K562 (cell line): Measurements from ENCODE around the gene PPT1. TPM values are rescaled to one million over a fixed set of nuclear protein-coding genes. Genes with fewer than 3 reads are reported as not detected.

Experiments
- ARNT ChIP-seq, 2 experiments: fragments of 450-650 bp; IDR thresholded peaks; 2 replicates each; pipeline ENCODE4 v1.6.1; 2016; ENCODE audit warnings: mild to moderate bottlenecking in 1 of 2
- BMI1 ChIP-seq: fragments of 150-350 bp; IDR thresholded peaks from 2 replicates; pipeline ENCODE4 v1.6.1; 2014; ENCODE audit warnings: low read length
- CTBP1 ChIP-seq: fragments of 450-650 bp; IDR thresholded peaks from 2 replicates; pipeline ENCODE4 v1.6.1; 2016; ENCODE audit warnings: borderline replicate concordance
- MEF2D ChIP-seq: conservative IDR thresholded peaks from 2 replicates; pipeline ENCODE4 v1.6.1; 2016; ENCODE audit warnings: low read depth, missing genetic modification characterization, missing compliant biosample characterization
- RNF2 ChIP-seq: sonication (generic); IDR thresholded peaks from 2 replicates; pipeline ENCODE4 v1.6.1; 2016
- U2AF2 ChIP-seq: fragments of 200-400 bp; formaldehyde crosslinking; optimal IDR thresholded peaks from 2 replicates; pipeline ENCODE3; 2017; ENCODE audit warnings: low read depth, mild to moderate bottlenecking, low read length
- ZBED1 ChIP-seq: IDR thresholded peaks from 2 replicates; pipeline ENCODE4 v1.6.1; 2014
- ZBTB7A ChIP-seq: IDR thresholded peaks from 2 replicates; pipeline ENCODE4 v1.6.1; 2011; ENCODE audit warnings: low read depth, mild to moderate bottlenecking, low read length, moderate library complexity, borderline replicate concordance; ENCODE audit not compliant: control insufficient read depth
- ZNF318 ChIP-seq, 2 experiments: fragments of 450-650 bp; IDR thresholded peaks; 2 replicates each; pipeline ENCODE4 v1.6.1; 2016; ENCODE audit warnings: mild to moderate bottlenecking in 2 of 2, borderline replicate concordance in 1 of 2, low read depth in 1 of 2, moderate library complexity in 1 of 2
- ZNF407 ChIP-seq: fragments of 450-650 bp; IDR thresholded peaks from 2 replicates; pipeline ENCODE4 v1.6.1; 2016; ENCODE audit warnings: low read depth
- ZZZ3 ChIP-seq: fragments of 450-650 bp; IDR thresholded peaks from 2 replicates; pipeline ENCODE4 v1.6.1; 2016; ENCODE audit warnings: antibody characterized with exemption, mild to moderate bottlenecking, moderate library complexity
- polyA plus RNA-seq, 8 experiments: library from polyadenylated mRNA; depleted of rRNA in 4 of 8; stranded (reverse) in 5 of 8; unstranded in 3 of 8; fragments of >200 nt; fragmentation: Nextera tagmentation in 2 of 8; fragmentation: Illumina TruSeq in 1 of 8; extraction: Ambion mirVana in 2 of 8; extraction: Trizol in 1 of 8; gene quantifications; 2 replicates each; pipeline versions ENCODE4 v1.2.1 to v1.2.3, GENCODE V29; 2011 to 2014; ENCODE audit warnings: inconsistent platforms in 1 of 8, missing spikeins in 1 of 8
- total RNA-seq, 7 experiments: library from RNA; depleted of rRNA in 6 of 7; stranded (reverse); fragments of >200 nt in 6 of 7; fragmentation: Illumina TruSeq in 2 of 7; extraction: Trizol in 2 of 7; gene quantifications; 2 replicates each; pipeline versions ENCODE4 v1.2.1 to v1.2.3, GENCODE V29; 2011 to 2021; ENCODE audit warnings: low replicate concordance in 1 of 7

Gene PPT1
- total and polyA plus RNA-seq, 9 of the 15 experiments (the other 6 are each of a cell fraction or from before 2014, with no cell fraction given): 72.2 to 285 (median 143) TPM

- TF ChIP-seq ZNF407 (no peak), RNF2 (peak; percentile 39; the same call in 1 of the 2 replicates), U2AF2 (no peak), ZNF318 (IDR thresholded peaks at IDR 0.05; ENCODE audit: borderline replicate concordance in 1 of 2, low read depth in 1 of 2) (no peak), ZBTB7A (0 out of 2 replicates have a peak, but pooled peaks have one; percentile 37), MEF2D (tag) (peak; percentile 69; the same call in 1 of the 2 replicates), ZZZ3 (0 out of 2 replicates have a peak, but pooled peaks have one; percentile 51), ARNT (IDR thresholded peaks at IDR 0.05) (no peak; a peak in 1 of 4 replicates), CTBP1 (peak; percentile 100), BMI1 (no peak), ZBED1 (0 out of 2 replicates have a peak, but pooled peaks have one; percentile 58)
These were observed at the start of gene PPT1 (continued) for GRCh38 chr1:40096977-40097782.
